Measurements from ENCODE around the gene OR7G3. TPM values are rescaled to one million over a fixed set of nuclear protein-coding genes. Genes with fewer than 3 reads are reported as not detected.

The OR7G3 gene
- total and polyA plus RNA-seq, 7 experiments from 2014 or later = not detected

DNA sequence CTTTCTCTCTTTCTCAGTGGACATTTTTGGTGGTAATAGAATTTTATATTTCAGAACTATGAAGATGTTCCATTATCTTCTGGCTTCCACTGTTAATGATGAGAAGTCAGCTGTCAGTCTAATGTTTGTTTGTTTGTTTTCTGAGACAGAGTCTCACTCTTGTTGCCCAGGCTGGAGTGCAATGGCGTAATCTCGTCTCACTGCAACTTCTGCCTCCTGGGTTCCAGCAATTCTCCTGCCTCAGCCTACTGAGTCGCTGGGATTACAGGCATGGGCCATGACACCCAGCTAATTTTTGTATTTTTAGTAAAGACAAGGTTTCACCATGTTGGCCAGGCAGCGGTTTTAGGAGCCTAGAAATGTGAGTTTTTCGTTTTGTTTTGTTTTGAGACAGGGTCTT, 18.2 kb upstream of the OR7G3 start:
- no peak for ATAC-seq
- intact Hi-C loops (cut with micrococcal nuclease) = loop anchor here in 1 of 2 donors (5.0 kb wide), 1 partner anchor 162 kb away; the partner anchor contains the start of gene ZNF699
- CTCF ChIA-PET = no interaction called here

DNA sequence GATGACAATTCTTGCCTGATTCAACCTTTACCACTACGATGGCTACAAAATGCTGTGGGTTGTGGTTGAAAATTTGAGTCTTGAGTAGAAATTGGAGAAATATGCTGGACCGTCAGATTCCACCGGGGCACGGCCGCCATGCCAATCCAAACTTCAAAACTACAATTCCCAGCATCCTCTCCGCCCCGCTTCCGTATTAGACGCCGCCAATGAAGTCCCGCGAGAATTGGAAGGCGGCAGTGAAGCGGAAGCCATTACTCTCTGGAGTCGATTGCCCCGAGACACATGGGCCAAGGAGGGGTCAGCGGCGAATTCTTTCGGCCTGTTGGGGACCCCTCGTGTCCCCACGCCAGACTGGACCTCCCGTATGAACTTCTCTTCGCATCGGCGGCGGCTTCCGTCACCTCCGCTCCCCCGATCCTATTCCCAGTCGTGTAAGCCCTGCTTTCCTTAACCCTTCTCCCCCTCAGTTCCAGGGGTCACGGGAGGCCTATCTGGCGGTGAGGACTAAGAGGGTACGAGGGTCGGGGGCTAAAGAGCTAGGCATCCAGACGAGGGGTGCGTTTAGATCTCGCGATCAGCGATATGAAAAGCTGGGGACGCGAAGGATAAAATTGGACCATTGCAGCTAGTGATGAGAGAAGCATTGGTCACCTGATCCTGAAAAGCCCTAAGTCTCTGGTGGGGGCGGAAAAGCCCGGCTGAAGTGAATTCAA, 13.6 kb upstream of the OR7G3 start, which contains the start of gene ZNF317:
Gene ZNF317 (plus strand): TSS at position 239 of the 716 bp plus-strand sequence. CDS start 15,620 bp downstream, outside the sequence.
- intact Hi-C loops (cut with micrococcal nuclease) = loop anchor here (1.0 to 5.0 kb wide), 11 partner anchors 167 to 695 kb away; partner anchors contain the start of genes ZNF121 (in 2 of the 2), ZNF266 (in 2 of the 2), ZNF559 (in 2 of the 2) and ZNF699 (in 2 of the 2)
- peak within 1 kb of the TSS; percentile 94 for H3K4me3 ChIP-seq (ENCODE audit: low read length)
- ChIA-PET POLR2A (interaction anchor here (0.6 to 2.4 kb wide), 3 partner anchors 295 to 692 kb away, joined by 3 to 8 read pairs (median 3); partner anchors contain the start of gene ZNF266), CTCF (no interaction called here)
- H3K27me3 Mint-ChIP-seq = peaks cover 0 to 7% (median 0%) of the 10 kb centered on the region in 5 donors
- H3K4me1 Mint-ChIP-seq = peaks cover 28 to 55% (median 49%) of the 10 kb centered on the region in 7 donors
- peaks cover 0 to 9% (median 5%) of the 10 kb centered on the region in 3 experiments for H3K9me3 ChIP-seq (ENCODE audit: control insufficient read depth in 2 of 3, low read length in 3 of 3)
- peaks cover 0 to 21% (median 8%) of the 10 kb centered on the region in 11 donors for H3K9me3 Mint-ChIP-seq
- no peaks in the 10 kb centered on the region for H3K27me3 ChIP-seq (ENCODE audit: control insufficient read depth in 2 of 2, insufficient read depth in 2 of 2, low read length in 2 of 2)
- peaks cover 0 to 9% (median 0%) of the 10 kb centered on the region in 3 experiments for H3K36me3 ChIP-seq (ENCODE audit: control insufficient read depth in 2 of 3, insufficient read depth in 3 of 3, low read length in 3 of 3)
- H3K36me3 Mint-ChIP-seq = peaks cover 7 to 38% (median 27%) of the 10 kb centered on the region in 5 donors
- H3K27ac Mint-ChIP-seq = peak within 1 kb of the TSS; percentile 95 to 99 (median 97)
- ATAC-seq = peak; percentile 94
- peaks cover 17 to 21% of the 10 kb centered on the region in 2 donors for H3K4me1 ChIP-seq (ENCODE audit: control insufficient read depth in 2 of 2, insufficient read depth in 2 of 2, low read length in 2 of 2)
- peak; percentile 72 to 94 (median 88) for DNase-seq
- H3K27ac ChIP-seq (ENCODE audit: low read depth, low read length) = peak within 1 kb of the TSS; percentile 95
- H3K4me3 Mint-ChIP-seq = peak within 1 kb of the TSS; percentile 93 to 99 (median 98)

More for the DNA sequence above, 18.2 kb upstream of the OR7G3 start:
- no peak overlapping the region for H3K27ac ChIP-seq (ENCODE audit: low read depth, low read length)
- H3K9me3 Mint-ChIP-seq = peaks cover 3 to 58% (median 20%) of the 10 kb centered on the region in 11 donors
- H3K4me1 ChIP-seq (ENCODE audit: control insufficient read depth in 2 of 2, insufficient read depth in 2 of 2, low read length in 2 of 2) = peaks cover 12 to 18% of the 10 kb centered on the region in 2 donors
- H3K4me3 ChIP-seq (ENCODE audit: low read length) = no peak overlapping the region
- H3K9me3 ChIP-seq (ENCODE audit: control insufficient read depth in 2 of 3, low read length in 3 of 3) = peaks cover 0 to 9% (median 8%) of the 10 kb centered on the region in 3 experiments
- H3K27me3 Mint-ChIP-seq = no peaks in the 10 kb centered on the region
- H3K27ac Mint-ChIP-seq = no peak overlapping the region
- H3K4me3 Mint-ChIP-seq = peak overlapping the region in 4 of 10 donors; percentile 4 to 36 (median 26)
- H3K36me3 Mint-ChIP-seq = peaks cover 15 to 80% (median 64%) of the 10 kb centered on the region in 5 donors
- no peaks in the 10 kb centered on the region for H3K27me3 ChIP-seq (ENCODE audit: control insufficient read depth in 2 of 2, insufficient read depth in 2 of 2, low read length in 2 of 2)
- peak in 2 of 9 donors; percentile 4 to 18 for DNase-seq
- H3K36me3 ChIP-seq (ENCODE audit: control insufficient read depth in 2 of 3, insufficient read depth in 3 of 3, low read length in 3 of 3) = peaks cover 0 to 34% (median 0%) of the 10 kb centered on the region in 3 experiments
- peaks cover 27 to 86% (median 77%) of the 10 kb centered on the region in 7 donors for H3K4me1 Mint-ChIP-seq
- POLR2A ChIA-PET = no interaction called here

DNA sequence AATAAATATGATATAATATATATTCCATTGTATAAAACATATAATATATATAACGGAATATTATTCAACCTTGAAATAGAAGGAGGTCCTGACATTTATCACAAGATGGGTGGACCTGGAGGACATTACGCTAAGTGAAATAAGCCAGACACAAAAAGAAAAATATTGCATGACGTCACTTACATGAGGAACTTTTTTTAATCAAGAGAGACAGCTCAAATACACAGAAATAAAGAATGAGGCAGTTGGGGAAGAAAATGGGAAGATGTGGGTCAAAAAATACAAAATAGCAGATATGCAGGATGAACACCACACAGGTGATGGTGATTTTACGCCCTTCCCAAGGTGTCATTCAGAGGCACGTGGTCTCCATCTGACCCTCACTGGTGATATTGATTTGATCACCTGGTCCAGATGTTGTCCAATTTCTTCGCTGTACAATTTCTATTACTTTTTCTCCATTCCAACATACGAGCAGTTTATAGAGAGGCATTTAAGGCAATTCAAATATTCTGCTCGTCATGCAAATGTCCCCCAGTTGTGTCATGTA, 12.9 kb upstream of the OR7G3 start:
- Histone ChIP-seq H3K27me3 (ENCODE audit: control insufficient read depth in 2 of 2, insufficient read depth in 2 of 2, low read length in 2 of 2) (no peaks in the 10 kb centered on the region), H3K4me3 (ENCODE audit: low read length) (peak overlapping the region; percentile 94), H3K4me1 (ENCODE audit: control insufficient read depth in 2 of 2, insufficient read depth in 2 of 2, low read length in 2 of 2) (peaks cover 17 to 21% of the 10 kb centered on the region in 2 donors), H3K36me3 (ENCODE audit: control insufficient read depth in 2 of 3, insufficient read depth in 3 of 3, low read length in 3 of 3) (peaks cover 0 to 4% (median 0%) of the 10 kb centered on the region in 3 experiments), H3K27ac (ENCODE audit: low read depth, low read length) (peak overlapping the region; percentile 95), H3K9me3 (ENCODE audit: control insufficient read depth in 2 of 3, low read length in 3 of 3) (peaks cover 0 to 3% (median 0%) of the 10 kb centered on the region in 3 experiments)
- CTCF ChIA-PET = no interaction called here
- intact Hi-C loops (cut with micrococcal nuclease) = loop anchor here (1.0 to 10.0 kb wide), 14 partner anchors 168 to 885 kb away; partner anchors contain the start of genes ZNF121 (in 2 of the 2), ZNF266 (in 2 of the 2), ZNF559 (in 2 of the 2) and ZNF699 (in 2 of the 2)
- Mint-ChIP-seq H3K9me3 (peaks cover 0 to 15% (median 5%) of the 10 kb centered on the region in 11 donors), H3K27ac (peak overlapping the region; percentile 95 to 99 (median 97)), H3K4me3 (peak overlapping the region; percentile 93 to 99 (median 98)), H3K4me1 (peaks cover 28 to 51% (median 46%) of the 10 kb centered on the region in 7 donors), H3K36me3 (peaks cover 3 to 32% (median 21%) of the 10 kb centered on the region in 5 donors), H3K27me3 (peaks cover 0 to 7% (median 0%) of the 10 kb centered on the region in 5 donors)
- no peak for DNase-seq
- POLR2A ChIA-PET = interaction anchor here (0.6 to 2.4 kb wide), 2 partner anchors 295 to 666 kb away, joined by 3 to 8 read pairs; partner anchors contain the start of gene ZNF266
- no peak for ATAC-seq

DNA sequence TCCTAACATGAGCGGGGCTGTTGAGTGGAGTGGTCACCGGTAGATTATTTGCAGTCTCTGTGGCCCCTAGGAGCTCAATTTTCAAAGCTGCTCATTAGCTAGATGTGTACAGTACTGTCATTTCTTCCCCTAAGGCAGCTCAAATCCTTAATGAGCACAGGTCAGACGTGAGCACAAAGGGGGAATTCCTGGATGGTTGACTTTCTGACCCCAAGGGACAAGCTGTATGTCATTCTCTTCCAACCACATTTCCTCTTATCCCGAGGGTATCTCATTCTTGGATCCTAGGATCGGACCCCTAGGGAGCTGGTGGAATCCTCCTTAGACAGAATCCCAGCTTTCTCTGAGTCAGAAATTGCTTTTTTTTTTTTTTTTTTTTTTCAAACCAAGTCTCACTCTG, 5.7 kb upstream of the OR7G3 start:
- H3K4me1 Mint-ChIP-seq = peaks cover 0 to 14% (median 13%) of the 10 kb centered on the region in 7 donors
- no peaks in the 10 kb centered on the region for H3K36me3 ChIP-seq (ENCODE audit: control insufficient read depth in 2 of 3, insufficient read depth in 3 of 3, low read length in 3 of 3)
- no peaks in the 10 kb centered on the region for H3K4me1 ChIP-seq (ENCODE audit: control insufficient read depth in 2 of 2, insufficient read depth in 2 of 2, low read length in 2 of 2)
- H3K27me3 Mint-ChIP-seq = peaks cover 0 to 35% (median 9%) of the 10 kb centered on the region in 5 donors
- no peaks in the 10 kb centered on the region for H3K36me3 Mint-ChIP-seq
- ATAC-seq (no peak), DNase-seq (no peak)
- H3K4me3 Mint-ChIP-seq = no peak overlapping the region
- ChIA-PET POLR2A (no interaction called here), CTCF (interaction anchor here (0.7 kb wide), 1 partner anchor 732 kb away, joined by 3 read pairs; no protein-coding TSS in a partner anchor)
- H3K9me3 Mint-ChIP-seq = no peaks in the 10 kb centered on the region
- H3K9me3 ChIP-seq (ENCODE audit: control insufficient read depth in 2 of 3, low read length in 3 of 3) = no peaks in the 10 kb centered on the region
- no peak overlapping the region for H3K4me3 ChIP-seq (ENCODE audit: low read length)
- no peaks in the 10 kb centered on the region for H3K27me3 ChIP-seq (ENCODE audit: control insufficient read depth in 2 of 2, insufficient read depth in 2 of 2, low read length in 2 of 2)
- no peak overlapping the region for H3K27ac Mint-ChIP-seq
- no peak overlapping the region for H3K27ac ChIP-seq (ENCODE audit: low read depth, low read length)
- intact Hi-C loops (cut with micrococcal nuclease) = loop anchor here in 1 of 2 donors (10.0 kb wide), 1 partner anchor 892 kb away; no protein-coding TSS in a partner anchor

DNA sequence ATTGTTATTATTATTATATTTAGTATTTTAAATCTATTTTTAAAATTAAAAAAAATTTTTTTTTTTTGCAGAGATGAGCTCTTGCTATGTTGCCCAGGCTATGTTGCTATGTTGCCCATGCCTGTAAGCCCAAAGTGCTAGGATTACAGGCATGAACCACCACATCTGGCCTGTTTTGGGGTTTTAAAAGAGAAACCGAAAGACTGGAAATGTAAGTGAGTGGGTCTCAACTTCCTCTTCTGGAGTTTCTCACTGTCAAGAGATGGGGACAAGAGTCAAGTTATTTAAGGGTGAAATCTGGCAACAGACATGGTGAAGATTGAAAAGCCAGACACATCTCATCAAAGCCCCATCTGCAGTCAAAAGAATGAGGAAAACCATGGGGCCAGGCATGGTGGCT, 4.2 kb upstream of the OR7G3 start:
- no peak overlapping the region for H3K4me3 Mint-ChIP-seq
- Histone ChIP-seq H3K4me3 (ENCODE audit: low read length) (no peak overlapping the region), H3K27me3 (ENCODE audit: control insufficient read depth in 2 of 2, insufficient read depth in 2 of 2, low read length in 2 of 2) (no peaks in the 10 kb centered on the region), H3K9me3 (ENCODE audit: control insufficient read depth in 2 of 3, low read length in 3 of 3) (no peaks in the 10 kb centered on the region), H3K27ac (ENCODE audit: low read depth, low read length) (no peak overlapping the region), H3K36me3 (ENCODE audit: control insufficient read depth in 2 of 3, insufficient read depth in 3 of 3, low read length in 3 of 3) (no peaks in the 10 kb centered on the region), H3K4me1 (ENCODE audit: control insufficient read depth in 2 of 2, insufficient read depth in 2 of 2, low read length in 2 of 2) (no peaks in the 10 kb centered on the region)
- ChIA-PET POLR2A (no interaction called here), CTCF (interaction anchor here (0.9 kb wide), 1 partner anchor 74 kb away, joined by 4 read pairs; no protein-coding TSS in a partner anchor)
- peaks cover 0 to 46% (median 23%) of the 10 kb centered on the region in 5 donors for H3K27me3 Mint-ChIP-seq
- intact Hi-C loops (cut with micrococcal nuclease) = loop anchor here in 1 of 2 donors (10.0 kb wide), 1 partner anchor 894 kb away; no protein-coding TSS in a partner anchor
- H3K36me3 Mint-ChIP-seq = peaks cover 0 to 5% (median 0%) of the 10 kb centered on the region in 5 donors
- DNase-seq (no peak), ATAC-seq (no peak)
- H3K27ac Mint-ChIP-seq = peak overlapping the region in 2 of 9 donors; percentile 9 to 14
- peaks cover 0 to 9% (median 8%) of the 10 kb centered on the region in 7 donors for H3K4me1 Mint-ChIP-seq
- H3K9me3 Mint-ChIP-seq = peaks cover 0 to 1% (median 0%) of the 10 kb centered on the region in 11 donors

DNA sequence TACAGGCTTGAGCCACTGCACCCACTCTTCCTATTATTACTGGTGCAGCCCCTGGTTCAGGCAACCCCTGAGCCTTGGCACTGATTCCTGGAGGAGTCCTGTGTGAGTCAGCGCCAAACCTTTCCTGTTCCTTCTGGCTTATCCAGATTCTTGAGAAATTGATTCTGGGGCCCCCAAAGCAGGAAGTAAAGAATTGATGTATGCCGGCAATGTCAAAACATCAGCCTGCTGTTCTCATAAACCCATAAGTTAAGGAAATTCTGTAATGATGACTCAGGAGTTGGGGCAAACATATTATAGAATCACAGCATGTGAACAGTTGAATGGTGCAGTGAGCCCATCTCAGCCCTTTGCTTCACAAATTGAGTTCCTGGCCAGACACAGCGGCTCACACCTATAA, 1.4 kb upstream of the OR7G3 start:
- no peak for ATAC-seq
- Mint-ChIP-seq H3K4me1 (peaks cover 0 to 9% (median 8%) of the 10 kb centered on the region in 7 donors), H3K27ac (no peak overlapping the region), H3K4me3 (no peak overlapping the region), H3K9me3 (peaks cover 0 to 4% (median 0%) of the 10 kb centered on the region in 11 donors), H3K27me3 (peaks cover 0 to 44% (median 27%) of the 10 kb centered on the region in 5 donors), H3K36me3 (peaks cover 0 to 6% (median 0%) of the 10 kb centered on the region in 5 donors)
- intact Hi-C loops (cut with micrococcal nuclease) = no loop called here
- ChIA-PET POLR2A (no interaction called here), CTCF (no interaction called here)
- H3K4me1 ChIP-seq (ENCODE audit: control insufficient read depth in 2 of 2, insufficient read depth in 2 of 2, low read length in 2 of 2) = no peaks in the 10 kb centered on the region
- no peaks in the 10 kb centered on the region for H3K27me3 ChIP-seq (ENCODE audit: control insufficient read depth in 2 of 2, insufficient read depth in 2 of 2, low read length in 2 of 2)
- no peaks in the 10 kb centered on the region for H3K9me3 ChIP-seq (ENCODE audit: control insufficient read depth in 2 of 3, low read length in 3 of 3)
- no peaks in the 10 kb centered on the region for H3K36me3 ChIP-seq (ENCODE audit: control insufficient read depth in 2 of 3, insufficient read depth in 3 of 3, low read length in 3 of 3)
- no peak overlapping the region for H3K4me3 ChIP-seq (ENCODE audit: low read length)
- no peak for DNase-seq
- H3K27ac ChIP-seq (ENCODE audit: low read depth, low read length) = no peak overlapping the region

Data from naive thymus-derived CD4-positive, alpha-beta T cell (primary cell).